Esophagus squamous epithelium (tissue), 5 donors: ENCODE data around the gene MMP24. TPM values are rescaled to one million over a fixed set of nuclear protein-coding genes. Genes with fewer than 3 reads are reported as not detected.
A peak's percentile ranks its signal among the peaks of the same experiment; 100 is the strongest.

Source experiments
- DNase-seq: peaks from one replicate; lab custom pipeline; 2025; lab: John Stamatoyannopoulos, UW
- H3K27ac ChIP-seq, 4 donors: fragments of 200-600 bp; sonication (generic); one replicate each; pipeline ENCODE4 v1.5.1; 2016 to 2019; ENCODE audit warnings: mild to moderate bottlenecking in 1 of 4
- H3K27me3 ChIP-seq, 4 donors: fragments of 200-600 bp; sonication (generic); 1 replicate in 3 of 4; 2 replicates in 1 of 4; pipeline versions ENCODE4 v1.5.1 to v1.6.0; 2017 to 2021; ENCODE audit warnings: antibody characterized with exemption in 1 of 4
- H3K36me3 ChIP-seq, 3 donors: fragments of 200-600 bp; sonication (generic); one replicate each; pipeline ENCODE4 v1.5.1; 2016 to 2019
- H3K4me1 ChIP-seq, 3 donors: fragments of 200-600 bp; sonication (generic); one replicate each; pipeline ENCODE4 v1.5.1; 2017 to 2019
- H3K4me3 ChIP-seq, 4 donors: fragments of 200-600 bp; sonication (generic); 1 replicate in 3 of 4; 2 replicates in 1 of 4; pipeline ENCODE4 v1.5.1; 2016 to 2019; ENCODE audit warnings: mild to moderate bottlenecking in 2 of 4, moderate library complexity in 1 of 4
- H3K9me3 ChIP-seq, 3 donors: fragments of 200-600 bp; sonication (generic); one replicate each; pipeline ENCODE4 v1.5.1; 2016 to 2019
- POLR2A ChIP-seq, 4 donors: fragments of 450-650 bp; IDR thresholded peaks; one replicate each; pipeline ENCODE4 v1.6.1; 2017; ENCODE audit warnings: antibody characterized with exemption in 4 of 4, mild to moderate bottlenecking in 4 of 4, moderate library complexity in 3 of 4
- WGBS, 2 donors: methylation state at CpG; one replicate each; pipeline ENCODE4 v1.1.5; 2018; 5-methylcytosine and 5-hydroxymethylcytosine counted together
- intact Hi-C: fragments of 100-400 bp; cut with DNase I; formaldehyde crosslinking; loops from one replicate; pipeline ENCODE4 v1.15.0; 2022
- total RNA-seq, 4 donors: library from RNA; depleted of rRNA; stranded (reverse); fragments of >200 nt; gene quantifications; one replicate each; pipeline ENCODE4 v1.1.0, GENCODE V29; 2016
- TF ChIP-seq, protein P1 (sequence below), 6 experiments: fragments of 450-650 bp in 4 of 6; fragments of 200-600 bp in 2 of 6; sonication (generic) in 2 of 6; IDR thresholded peaks; one replicate each; pipeline ENCODE4 v1.5.1; 2016 to 2019; ENCODE audit warnings: antibody characterized with exemption in 6 of 6, mild to moderate bottlenecking in 4 of 6, moderate library complexity in 4 of 6
- donor health status: DM: yes; HTN: yes; CAD: no.

MMP24 gene
- total RNA-seq, 4 donors from 2014 or later, result 0.06 to 0.38 (median 0.08) TPM; not detected in 1

DNA sequence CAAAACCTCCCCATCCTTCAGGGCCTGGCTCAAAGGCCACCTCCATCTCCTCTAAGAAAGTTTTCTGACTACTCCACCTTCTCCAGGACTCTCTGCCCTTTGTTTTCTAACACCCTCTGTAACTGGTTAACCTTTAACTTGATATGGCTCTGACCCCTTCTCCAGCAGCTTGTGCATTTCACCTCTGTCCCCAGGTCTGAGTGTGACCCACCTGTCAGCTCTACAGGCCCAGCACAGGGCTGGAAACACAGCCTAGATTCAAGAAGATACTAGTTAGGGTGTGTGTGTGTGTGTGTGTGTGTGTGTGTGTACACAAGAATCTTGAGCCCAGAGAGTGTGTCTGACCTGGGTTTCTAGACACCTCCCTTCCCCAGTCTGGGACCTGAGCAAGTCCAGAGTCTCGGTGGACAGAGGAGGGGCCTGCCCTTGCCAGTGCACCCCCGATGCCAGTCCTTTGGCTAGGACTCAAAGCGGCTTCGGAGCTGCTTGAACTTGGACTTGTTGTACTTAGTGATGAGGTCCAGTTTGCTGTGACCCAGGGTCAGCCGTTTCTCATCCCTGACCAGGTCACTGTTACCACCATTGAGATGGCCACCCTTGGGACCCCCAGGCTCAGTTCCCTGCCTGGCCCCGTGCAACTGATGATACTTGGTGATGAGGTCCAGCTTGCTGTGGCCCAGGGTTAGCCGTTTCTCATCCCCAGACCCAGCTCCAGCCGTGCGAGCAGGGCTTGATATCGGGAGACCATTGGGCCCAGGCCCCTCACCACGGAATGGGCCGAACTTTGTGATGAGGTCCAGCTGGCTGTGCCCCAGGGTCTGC, 59.8 kb downstream of the MMP24 start:
- WGBS, 2 donors, result 79 to 93% methylated on average over 5 to 7 of the region's 12 CpGs
- Histone ChIP-seq H3K36me3 (peaks cover 0 to 48% (median 3%) of the 10 kb centered on the region in 3 donors), H3K9me3 (no peaks in the 10 kb centered on the region), H3K27ac (peak overlapping the region in 3 of 4 donors; percentile 41 to 96 (median 53)), H3K4me3 (no peak overlapping the region), H3K4me1 (peaks cover 19 to 64% (median 27%) of the 10 kb centered on the region in 3 donors), H3K27me3 (no peaks in the 10 kb centered on the region)
- TF ChIP-seq, protein P1, sequence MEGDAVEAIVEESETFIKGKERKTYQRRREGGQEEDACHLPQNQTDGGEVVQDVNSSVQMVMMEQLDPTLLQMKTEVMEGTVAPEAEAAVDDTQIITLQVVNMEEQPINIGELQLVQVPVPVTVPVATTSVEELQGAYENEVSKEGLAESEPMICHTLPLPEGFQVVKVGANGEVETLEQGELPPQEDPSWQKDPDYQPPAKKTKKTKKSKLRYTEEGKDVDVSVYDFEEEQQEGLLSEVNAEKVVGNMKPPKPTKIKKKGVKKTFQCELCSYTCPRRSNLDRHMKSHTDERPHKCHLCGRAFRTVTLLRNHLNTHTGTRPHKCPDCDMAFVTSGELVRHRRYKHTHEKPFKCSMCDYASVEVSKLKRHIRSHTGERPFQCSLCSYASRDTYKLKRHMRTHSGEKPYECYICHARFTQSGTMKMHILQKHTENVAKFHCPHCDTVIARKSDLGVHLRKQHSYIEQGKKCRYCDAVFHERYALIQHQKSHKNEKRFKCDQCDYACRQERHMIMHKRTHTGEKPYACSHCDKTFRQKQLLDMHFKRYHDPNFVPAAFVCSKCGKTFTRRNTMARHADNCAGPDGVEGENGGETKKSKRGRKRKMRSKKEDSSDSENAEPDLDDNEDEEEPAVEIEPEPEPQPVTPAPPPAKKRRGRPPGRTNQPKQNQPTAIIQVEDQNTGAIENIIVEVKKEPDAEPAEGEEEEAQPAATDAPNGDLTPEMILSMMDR (IDR thresholded peaks at IDR 0.05), result no peak
- no peak for TF ChIP-seq POLR2A (IDR thresholded peaks at IDR 0.05)
- no peak for DNase-seq
- intact Hi-C loops, result no loop called here

DNA sequence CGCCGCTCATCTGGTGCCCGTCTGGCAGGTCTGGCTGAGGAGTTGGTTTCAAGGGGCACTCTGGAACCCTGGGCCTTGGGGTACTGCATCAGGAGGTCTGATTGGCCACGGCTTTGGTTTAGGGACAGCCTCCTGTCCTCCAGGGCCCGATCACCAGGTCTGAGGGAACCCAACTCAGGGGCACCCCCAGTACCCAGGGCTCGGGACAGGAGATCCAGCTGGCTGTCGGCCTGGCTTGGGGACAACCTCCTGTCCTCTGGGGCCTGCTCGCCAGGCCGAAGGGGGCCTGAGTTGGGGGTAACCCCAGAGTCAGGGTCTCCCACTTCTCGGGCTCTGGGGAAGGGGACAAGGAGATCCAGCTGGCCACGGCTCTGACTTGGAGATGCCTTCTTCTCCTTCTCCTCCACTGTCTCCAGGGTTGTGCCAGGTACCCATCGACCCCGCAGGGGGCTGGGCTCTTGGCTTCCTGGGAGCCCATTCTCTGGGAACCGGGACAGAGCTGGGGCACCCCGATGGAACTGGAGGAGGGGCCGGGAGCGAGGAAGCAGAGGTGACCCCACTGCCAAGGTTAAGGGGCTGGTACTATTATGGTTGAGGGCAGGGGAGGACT, 60.5 kb downstream of the MMP24 start:
- WGBS, 2 donors, result 91% methylated on average over 6 of the region's 17 CpGs; no CpG with 5 or more reads in 1 of the 2 donors
- no peak for DNase-seq
- no peak overlapping the region for H3K27ac ChIP-seq
- H3K27me3 ChIP-seq, result peaks cover 0 to 3% (median 0%) of the 10 kb centered on the region in 4 donors
- TF ChIP-seq, protein P1 (IDR thresholded peaks at IDR 0.05), result no peak
- no peak for TF ChIP-seq POLR2A (IDR thresholded peaks at IDR 0.05)
- H3K9me3 ChIP-seq, result no peaks in the 10 kb centered on the region
- H3K4me3 ChIP-seq, result no peak overlapping the region
- H3K4me1 ChIP-seq, result peaks cover 19 to 61% (median 25%) of the 10 kb centered on the region in 3 donors
- intact Hi-C loops, result no loop called here
- peaks cover 0 to 41% (median 0%) of the 10 kb centered on the region in 3 donors for H3K36me3 ChIP-seq

DNA sequence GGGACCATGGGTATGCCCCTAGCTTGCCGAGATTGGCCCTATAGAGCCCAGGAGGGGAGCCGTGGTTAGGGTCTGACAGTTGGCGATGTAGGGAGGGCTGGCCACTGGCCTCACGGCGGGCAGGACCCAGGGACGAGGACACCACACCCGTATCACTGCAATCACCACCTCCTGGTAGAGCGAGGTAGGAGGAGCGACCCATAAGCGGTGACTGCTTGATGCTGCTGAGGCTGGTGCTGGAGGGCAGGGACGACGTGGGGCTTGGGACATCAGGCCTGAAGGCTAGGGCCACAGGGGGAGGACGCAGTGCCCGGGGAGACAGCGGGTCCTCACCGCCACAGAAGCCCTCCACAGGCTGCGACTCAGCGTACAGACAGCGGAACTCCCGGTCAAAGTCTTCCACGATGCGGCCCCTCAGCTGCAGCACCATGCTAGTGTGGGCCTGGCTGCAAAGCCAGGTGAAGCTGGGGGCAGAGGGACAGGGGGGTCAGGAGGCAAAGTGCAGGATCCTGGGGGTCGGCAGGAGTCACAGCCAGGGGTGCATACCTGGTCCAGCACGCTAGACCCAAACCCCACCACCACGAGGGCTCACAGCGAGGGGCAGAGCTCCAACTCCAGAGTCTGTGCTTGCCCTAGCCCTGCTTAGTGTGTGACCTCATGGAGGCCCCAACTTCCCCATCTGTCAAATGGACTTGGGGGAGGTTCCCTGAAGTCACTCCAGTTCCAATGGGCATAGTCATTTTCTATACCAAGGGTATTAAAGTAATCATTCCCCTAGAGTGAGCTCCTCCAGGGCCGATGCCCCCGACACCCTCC, 61.2 kb downstream of the MMP24 start:
- no peak overlapping the region for H3K4me3 ChIP-seq
- intact Hi-C loops, result no loop called here
- DNase-seq, result no peak
- H3K4me1 ChIP-seq, result peaks cover 19 to 60% (median 22%) of the 10 kb centered on the region in 3 donors
- no peaks in the 10 kb centered on the region for H3K9me3 ChIP-seq
- no peak for TF ChIP-seq POLR2A (IDR thresholded peaks at IDR 0.05)
- TF ChIP-seq, protein P1 (IDR thresholded peaks at IDR 0.05), result no peak
- H3K27ac ChIP-seq, result no peak overlapping the region
- H3K27me3 ChIP-seq, result peaks cover 0 to 9% (median 0%) of the 10 kb centered on the region in 4 donors
- 86 to 93% methylated on average over 3 to 22 of the region's 28 CpGs for WGBS, 2 donors
- peaks cover 0 to 33% (median 0%) of the 10 kb centered on the region in 3 donors for H3K36me3 ChIP-seq

DNA sequence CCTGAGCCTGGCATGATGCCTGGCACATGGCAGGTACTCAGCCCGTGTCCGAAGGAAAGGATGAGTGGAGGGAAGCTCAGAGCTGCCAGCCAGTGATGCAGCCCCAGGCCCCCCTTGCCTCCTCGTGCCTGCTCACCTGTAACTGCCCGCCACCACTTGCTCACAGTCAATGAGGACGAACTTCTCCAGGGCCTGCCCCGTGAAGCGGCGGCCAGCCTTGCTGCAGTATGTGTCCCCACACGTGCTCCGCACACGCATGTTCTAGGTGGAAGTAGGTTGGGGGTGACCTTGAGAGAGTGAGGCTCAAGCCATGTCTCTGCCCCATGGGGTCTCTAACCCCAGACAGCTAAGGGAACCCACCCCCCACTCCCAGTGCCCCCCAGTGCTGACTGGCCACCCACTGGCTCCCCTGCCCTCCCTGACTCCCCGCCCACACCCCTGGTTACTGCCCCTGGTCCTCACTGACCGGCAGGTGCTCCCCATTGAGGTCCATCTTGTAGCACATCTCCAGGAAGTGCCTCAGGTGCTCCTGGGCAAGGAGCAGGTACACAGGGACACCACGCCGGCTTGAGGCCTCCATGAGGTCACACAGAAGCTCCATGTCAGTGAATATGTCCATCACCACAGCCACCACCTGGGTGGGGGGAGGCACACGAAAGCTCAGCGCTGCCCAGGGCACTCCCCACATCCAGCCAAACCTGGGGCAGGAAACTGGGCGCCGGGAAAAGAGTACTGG, 62.0 kb downstream of the MMP24 start:
- no peak overlapping the region for H3K4me3 ChIP-seq
- H3K27me3 ChIP-seq, result peaks cover 0 to 16% (median 0%) of the 10 kb centered on the region in 4 donors
- H3K4me1 ChIP-seq, result peaks cover 12 to 57% (median 16%) of the 10 kb centered on the region in 3 donors
- H3K36me3 ChIP-seq, result peaks cover 0 to 26% (median 0%) of the 10 kb centered on the region in 3 donors
- intact Hi-C loops, result no loop called here
- TF ChIP-seq, protein P1 (IDR thresholded peaks at IDR 0.05), result no peak
- TF ChIP-seq POLR2A (IDR thresholded peaks at IDR 0.05), result no peak
- 79 to 90% methylated on average over 8 to 10 of the region's 19 CpGs for WGBS, 2 donors
- H3K9me3 ChIP-seq, result no peaks in the 10 kb centered on the region
- H3K27ac ChIP-seq, result no peak overlapping the region
- no peak for DNase-seq
